Transverse colon (tissue), 4 donors: ENCODE measurements around the gene SETD3. TPM values are rescaled to one million over a fixed set of nuclear protein-coding genes. Genes with fewer than 3 reads are reported as not detected.

ENCODE experiments used
- DNase-seq: peaks from one replicate; pipeline ENCODE4 v3.0.0-alpha.2; 2019
- H3K27ac ChIP-seq, 4 donors: fragments of 200-600 bp; sonication (generic); 2 replicates each; pipeline ENCODE4 v1.5.1; 2016 to 2018; ENCODE audit warnings: inconsistent platforms in 4 of 4
- H3K27me3 ChIP-seq: fragments of 200-600 bp; sonication (generic); 2 replicates; pipeline ENCODE4 v1.5.1; 2017; ENCODE audit warnings: inconsistent platforms
- H3K36me3 ChIP-seq, 4 donors: fragments of 200-600 bp; sonication (generic); 2 replicates each; pipeline ENCODE4 v1.5.1; 2017 to 2019; ENCODE audit warnings: inconsistent platforms in 4 of 4
- H3K4me1 ChIP-seq, 4 donors: fragments of 200-600 bp; sonication (generic); 2 replicates each; pipeline ENCODE4 v1.5.1; 2017 to 2020; ENCODE audit warnings: inconsistent platforms in 4 of 4
- H3K4me3 ChIP-seq, 4 donors: fragments of 200-600 bp; sonication (generic); 1 replicate in 1 of 4; 2 replicates in 3 of 4; pipeline versions ENCODE4 v1.5.1 to v1.6.1; 2017 to 2019; ENCODE audit warnings: inconsistent platforms in 4 of 4
- H3K9me3 ChIP-seq, 2 donors: fragments of 200-600 bp; sonication (generic); 2 replicates each; pipeline ENCODE4 v1.5.1; 2017 to 2019; ENCODE audit warnings: inconsistent platforms in 2 of 2
- EP300 ChIP-seq: sonication (generic); formaldehyde crosslinking; IDR thresholded peaks from one replicate; pipeline ENCODE4 v1.6.1; 2017; ENCODE audit warnings: antibody characterized with exemption, low read depth
- POLR2A ChIP-seq: fragments of 450-650 bp; IDR thresholded peaks from one replicate; pipeline ENCODE4 v1.6.1; 2016; ENCODE audit warnings: antibody characterized with exemption, mild to moderate bottlenecking, moderate library complexity
- POLR2AphosphoS5 ChIP-seq, 3 donors: sonication (generic); formaldehyde crosslinking; IDR thresholded peaks; one replicate each; pipeline ENCODE4 v1.6.1; 2016; ENCODE audit warnings: antibody characterized with exemption in 3 of 3
- WGBS, 2 donors: methylation state at CpG; one replicate each; pipeline ENCODE4 v1.1.5; 2018; ENCODE audit warnings: low coverage in 1 of 2; 5-methylcytosine and 5-hydroxymethylcytosine counted together
- in situ Hi-C, 4 donors: fragments of 200-750 bp; cut with MboI; loops; one replicate each; pipeline versions ENCODE4 v1.15.0 to v1.15.1; 2017; ENCODE audit warnings: low sequenced_read_pairs in 3 of 4, low pct_ligation_motif_present in 1 of 4, low pct_unique_long_range_greater_than_20kb in 1 of 4
- intact Hi-C: fragments of 100-400 bp; cut with DNase I; formaldehyde crosslinking; loops from one replicate; pipeline ENCODE4 v1.15.1; 2023; ENCODE audit warnings: low total_unique reads
- total RNA-seq, 4 donors: library from RNA; depleted of rRNA; stranded (reverse); fragments of >200 nt; gene quantifications; one replicate each; pipeline ENCODE4 v1.1.0, GENCODE V29; 2016
- TF ChIP-seq, protein P1 (sequence below), 5 experiments: fragments of 200-600 bp in 3 of 5; fragments of 450-650 bp in 2 of 5; sonication (generic) in 3 of 5; IDR thresholded peaks; 1 replicate in 2 of 5; 2 replicates in 3 of 5; pipeline ENCODE4 v1.5.1; 2016 to 2017; ENCODE audit warnings: antibody characterized with exemption in 5 of 5, inconsistent platforms in 3 of 5, mild to moderate bottlenecking in 2 of 5, moderate library complexity in 1 of 5

SETD3 gene
- total RNA-seq, 4 donors from 2014 or later = 50.1 to 224 (median 68.8) TPM

- no peak overlapping the region for H3K4me3 ChIP-seq
- 75% methylated on average over 7 of the region's 7 CpGs; no CpG with 5 or more reads in 1 of the 2 donors for WGBS, 2 donors
- no peak overlapping the region for H3K27ac ChIP-seq
Measured at GRCh38 chr14:99354166-99354875, 126.3 kb downstream of the SETD3 start.

DNA sequence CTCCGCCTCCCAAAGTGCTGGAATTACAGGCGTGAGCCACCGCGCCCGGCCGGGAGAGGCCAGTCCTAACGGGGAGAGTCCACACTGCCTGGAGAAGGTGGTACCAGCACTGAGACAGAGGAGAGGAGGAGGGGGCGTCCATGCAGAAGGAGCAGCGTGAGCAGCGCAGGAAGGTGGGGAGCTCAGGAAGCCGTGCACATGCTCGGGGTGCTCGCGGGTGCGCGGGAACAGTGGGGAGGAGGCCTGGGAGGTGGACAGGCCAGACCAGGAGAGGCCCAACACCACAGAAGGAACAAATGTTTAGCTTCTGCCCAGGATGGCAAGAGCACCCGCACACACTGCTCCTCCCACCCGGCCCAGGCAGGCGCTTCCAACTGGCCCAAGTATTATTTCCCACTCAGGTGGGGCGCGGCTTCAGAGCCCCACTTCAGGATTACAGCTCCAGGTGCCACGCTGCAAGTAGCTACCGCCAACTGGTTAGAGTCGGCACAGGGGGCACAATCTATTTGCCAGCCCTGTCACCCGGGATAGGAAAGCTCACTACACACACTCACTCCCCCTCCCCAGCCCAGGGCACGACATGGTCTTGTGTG is 127.9 kb downstream of the SETD3 start:
- Histone ChIP-seq H3K4me3 (no peak overlapping the region), H3K36me3 (no peaks in the 10 kb centered on the region), H3K27ac (no peak overlapping the region), H3K4me1 (no peaks in the 10 kb centered on the region), H3K9me3 (no peaks in the 10 kb centered on the region), H3K27me3 (no peaks in the 10 kb centered on the region)
- DNase-seq = no peak
- intact Hi-C loops (no loop called here), in situ Hi-C loops (no loop called here)
- TF ChIP-seq POLR2AphosphoS5 (IDR thresholded peaks at IDR 0.05) (no peak), EP300 (no peak), POLR2A (no peak)
- TF ChIP-seq, protein P1, sequence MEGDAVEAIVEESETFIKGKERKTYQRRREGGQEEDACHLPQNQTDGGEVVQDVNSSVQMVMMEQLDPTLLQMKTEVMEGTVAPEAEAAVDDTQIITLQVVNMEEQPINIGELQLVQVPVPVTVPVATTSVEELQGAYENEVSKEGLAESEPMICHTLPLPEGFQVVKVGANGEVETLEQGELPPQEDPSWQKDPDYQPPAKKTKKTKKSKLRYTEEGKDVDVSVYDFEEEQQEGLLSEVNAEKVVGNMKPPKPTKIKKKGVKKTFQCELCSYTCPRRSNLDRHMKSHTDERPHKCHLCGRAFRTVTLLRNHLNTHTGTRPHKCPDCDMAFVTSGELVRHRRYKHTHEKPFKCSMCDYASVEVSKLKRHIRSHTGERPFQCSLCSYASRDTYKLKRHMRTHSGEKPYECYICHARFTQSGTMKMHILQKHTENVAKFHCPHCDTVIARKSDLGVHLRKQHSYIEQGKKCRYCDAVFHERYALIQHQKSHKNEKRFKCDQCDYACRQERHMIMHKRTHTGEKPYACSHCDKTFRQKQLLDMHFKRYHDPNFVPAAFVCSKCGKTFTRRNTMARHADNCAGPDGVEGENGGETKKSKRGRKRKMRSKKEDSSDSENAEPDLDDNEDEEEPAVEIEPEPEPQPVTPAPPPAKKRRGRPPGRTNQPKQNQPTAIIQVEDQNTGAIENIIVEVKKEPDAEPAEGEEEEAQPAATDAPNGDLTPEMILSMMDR (IDR thresholded peaks at IDR 0.05) = no peak
- WGBS, 2 donors = 89 to 90% methylated on average over 16 to 26 of the region's 26 CpGs

More at GRCh38 chr14:99354166-99354875, 126.3 kb downstream of the SETD3 start:
- H3K36me3 ChIP-seq = no peaks in the 10 kb centered on the region
- no peak for DNase-seq
- in situ Hi-C loops (no loop called here), intact Hi-C loops (no loop called here)
- no peaks in the 10 kb centered on the region for H3K27me3 ChIP-seq
- H3K4me1 ChIP-seq = no peaks in the 10 kb centered on the region
- H3K9me3 ChIP-seq = no peaks in the 10 kb centered on the region
- TF ChIP-seq EP300 (no peak), POLR2AphosphoS5 (IDR thresholded peaks at IDR 0.05) (no peak), POLR2A (no peak)
- TF ChIP-seq, protein P1 (IDR thresholded peaks at IDR 0.05) = no peak

- Histone ChIP-seq H3K4me3 (no peak overlapping the region), H3K9me3 (no peaks in the 10 kb centered on the region), H3K36me3 (no peaks in the 10 kb centered on the region), H3K27me3 (no peaks in the 10 kb centered on the region), H3K4me1 (no peaks in the 10 kb centered on the region), H3K27ac (no peak overlapping the region)
- no peak for TF ChIP-seq EP300
- no peak for TF ChIP-seq POLR2AphosphoS5 (IDR thresholded peaks at IDR 0.05)
- TF ChIP-seq, protein P1 (IDR thresholded peaks at IDR 0.05) = no peak
- TF ChIP-seq POLR2A = no peak
- no peak for DNase-seq
- in situ Hi-C loops (no loop called here), intact Hi-C loops (no loop called here)
- 64 to 88% methylated on average over 3 to 14 of the region's 14 CpGs for WGBS, 2 donors
Measured at GRCh38 chr14:99351166-99352007, 129.3 kb downstream of the SETD3 start.

DNA sequence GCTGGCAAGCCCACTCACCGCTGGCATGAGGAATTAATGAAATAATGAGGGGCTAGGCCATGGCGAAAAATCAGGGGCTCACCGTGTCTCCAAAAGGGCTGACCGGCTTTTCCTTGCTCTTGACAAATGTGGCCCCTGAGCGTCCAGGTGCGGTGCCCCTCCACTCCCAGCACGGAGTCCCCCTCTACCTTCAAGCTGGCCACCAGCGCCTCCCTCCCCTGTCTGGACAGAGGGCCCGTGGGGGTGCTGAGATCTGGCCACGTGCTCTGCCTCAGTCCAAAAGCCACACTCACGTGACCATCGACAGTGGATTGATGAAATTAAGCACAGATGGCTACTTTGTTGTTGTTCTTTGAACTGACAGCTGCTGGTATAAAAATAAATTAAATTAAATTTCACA is 129.9 kb downstream of the SETD3 start:
- DNase-seq = no peak
- H3K4me3 ChIP-seq = no peak overlapping the region
- no peaks in the 10 kb centered on the region for H3K4me1 ChIP-seq
- no peaks in the 10 kb centered on the region for H3K9me3 ChIP-seq
- WGBS, 2 donors = 83% methylated on average over 12 of the region's 12 CpGs; no CpG with 5 or more reads in 1 of the 2 donors
- in situ Hi-C loops = no loop called here
- no peaks in the 10 kb centered on the region for H3K27me3 ChIP-seq
- no peak overlapping the region for H3K27ac ChIP-seq
- TF ChIP-seq, protein P1 (IDR thresholded peaks at IDR 0.05) = no peak
- TF ChIP-seq POLR2AphosphoS5 (IDR thresholded peaks at IDR 0.05) = no peak
- TF ChIP-seq EP300 = no peak
- no peak for TF ChIP-seq POLR2A
- intact Hi-C loops = no loop called here
- H3K36me3 ChIP-seq = no peaks in the 10 kb centered on the region
